Endothelial cell of umbilical vein (primary cell): Measurements from ENCODE around the gene SCNN1B. TPM values are rescaled to one million over a fixed set of nuclear protein-coding genes. Genes with fewer than 3 reads are reported as not detected.

Experiments
- BruUV-seq: library from RNA; stranded (reverse); fragments of 400-500 nt; replicated peaks from 2 replicates; lab custom pipeline; 2021; lab: Mats Ljungman, UMichigan
- CTCF ChIA-PET: fragments of 300-600, 350-600 bp; sonication (Branson Sonifier 250); formaldehyde crosslinking; loops from one replicate; lab custom pipeline; 2021; ENCODE audit warnings: antibody characterized with exemption, inconsistent platforms; lab: Charles Lee
- POLR2A ChIA-PET: fragments of 300-600, 350-600 bp; sonication (Branson Sonifier 250); formaldehyde crosslinking; loops from one replicate; lab custom pipeline; 2021; ENCODE audit warnings: antibody characterized with exemption, inconsistent platforms; lab: Charles Lee
- DNase-seq: peaks from one replicate; pipeline ENCODE4 v3.0.0-alpha.2; 2011; ENCODE audit warnings: low read depth, low spot score
- FAIRE-seq: peaks from 2 replicates; lab custom pipeline; 2011; peaks lifted over from hg19 to GRCh38; lab: Jason Lieb, UNC
- H2AFZ ChIP-seq: 2 replicates; pipeline ENCODE4 v1.6.0; 2012; ENCODE audit warnings: low read depth, low read length, control low read depth, inconsistent platforms
- H3K27ac ChIP-seq: 2 replicates; pipeline ENCODE4 v1.5.1; 2011; ENCODE audit warnings: low read depth, mild to moderate bottlenecking, control low read depth, low read length, moderate library complexity; ENCODE audit not compliant: insufficient read depth
- H3K27me3 ChIP-seq, 2 experiments: 2 replicates each; pipeline versions ENCODE4 v1.6.0 to v1.6.1; 2011; ENCODE audit warnings: low read length in 2 of 2, mixed read lengths in 1 of 2; ENCODE audit not compliant: control insufficient read depth in 2 of 2, insufficient read depth in 2 of 2
- H3K36me3 ChIP-seq, 2 experiments: 2 replicates in 1 of 2; 3 replicates in 1 of 2; pipeline ENCODE4 v1.5.1; 2011; ENCODE audit warnings: low read length in 2 of 2, mild to moderate bottlenecking in 1 of 2, moderate library complexity in 1 of 2; ENCODE audit not compliant: control insufficient read depth in 2 of 2, insufficient read depth in 2 of 2; ENCODE audit errors: extremely low read depth in 1 of 2
- H3K4me1 ChIP-seq: 3 replicates; pipeline ENCODE4 v1.5.1; 2011; ENCODE audit warnings: mild to moderate bottlenecking, low read length; ENCODE audit not compliant: control insufficient read depth, insufficient read depth; ENCODE audit errors: extremely low read depth
- H3K4me2 ChIP-seq: 2 replicates; pipeline ENCODE4 v1.6.1; 2011; ENCODE audit warnings: low read length, control low read depth, mixed read lengths; ENCODE audit not compliant: insufficient read depth
- H3K4me3 ChIP-seq, 3 experiments: fragments of 200-600 bp in 1 of 3; sonication (generic), shearing (Covaris generic) in 1 of 3; replicated peaks in 1 of 3; 2 replicates each; pipeline ENCODE4 v1.5.1; 2011 to 2016; ENCODE audit warnings: control low read depth in 3 of 3, low read length in 3 of 3, mild to moderate bottlenecking in 2 of 3, inconsistent platforms in 1 of 3, low read depth in 1 of 3, moderate library complexity in 1 of 3; ENCODE audit not compliant: insufficient read depth in 1 of 3
- H3K79me2 ChIP-seq: 2 replicates; pipeline ENCODE4 v1.6.0; 2012; ENCODE audit warnings: low read length, inconsistent platforms; ENCODE audit not compliant: control insufficient read depth, insufficient read depth
- H3K9ac ChIP-seq: replicated peaks from 2 replicates; pipeline ENCODE3; 2011; ENCODE audit warnings: low read length, control low read depth; ENCODE audit not compliant: insufficient read depth; ENCODE audit errors: extremely low read depth
- H3K9me1 ChIP-seq: replicated peaks from 3 replicates; pipeline ENCODE4 v1.6.0; 2011; ENCODE audit warnings: mild to moderate bottlenecking, low read length; ENCODE audit not compliant: control insufficient read depth, insufficient read depth; ENCODE audit errors: extremely low read depth
- H3K9me3 ChIP-seq: replicated peaks from 2 replicates; pipeline ENCODE4 v1.5.1; 2012; ENCODE audit warnings: low read length, inconsistent platforms; ENCODE audit not compliant: control insufficient read depth, insufficient read depth
- H4K20me1 ChIP-seq: replicated peaks from 2 replicates; pipeline ENCODE3; 2011; ENCODE audit warnings: mild to moderate bottlenecking, low read length; ENCODE audit not compliant: control insufficient read depth, insufficient read depth; ENCODE audit errors: extremely low read depth
- EZH2 ChIP-seq: IDR thresholded peaks from 2 replicates; pipeline ENCODE4 v1.6.1; 2012; ENCODE audit warnings: borderline replicate concordance, low read depth, mild to moderate bottlenecking, moderate library complexity, low read length, inconsistent platforms; ENCODE audit not compliant: severe bottlenecking
- FOS ChIP-seq: IDR thresholded peaks from 2 replicates; pipeline ENCODE4 v1.6.1; 2011; ENCODE audit warnings: mild to moderate bottlenecking, low read length, moderate library complexity, borderline replicate concordance; ENCODE audit not compliant: insufficient read depth
- GATA2 ChIP-seq: IDR thresholded peaks from 2 replicates; pipeline ENCODE4 v1.7.0; 2011; ENCODE audit warnings: low read depth, mild to moderate bottlenecking, moderate library complexity, mixed read lengths, low read length; ENCODE audit not compliant: insufficient read length, insufficient read depth
- JUN ChIP-seq: IDR thresholded peaks from 2 replicates; pipeline ENCODE4 v1.6.1; 2011; ENCODE audit warnings: borderline replicate concordance, low read depth; ENCODE audit not compliant: insufficient read length, insufficient read depth
- MYC ChIP-seq: IDR thresholded peaks from one replicate; pipeline ENCODE4 v1.6.1; 2011; ENCODE audit warnings: mild to moderate bottlenecking, low read depth, low read length
- POLR2A ChIP-seq: IDR thresholded peaks from 2 replicates; pipeline ENCODE4 v1.6.1; 2012; ENCODE audit warnings: low read depth, mild to moderate bottlenecking, control low read depth, low read length
- POLR2AphosphoS5 ChIP-seq: IDR thresholded peaks from 2 replicates; pipeline ENCODE4 v1.6.1; 2012; ENCODE audit warnings: low read depth, mild to moderate bottlenecking, control low read depth, low read length, moderate library complexity; ENCODE audit not compliant: insufficient read depth
- dilution Hi-C: fragments of 300-500 bp; cut with MboI; formaldehyde crosslinking; loops from one replicate; pipeline ENCODE4 v1.15.0; 2019; ENCODE audit warnings: low sequenced_read_pairs; ENCODE audit not compliant: extremely low pct_ligation_motif_present
- intact Hi-C: fragments of 100-400 bp; cut with micrococcal nuclease; formaldehyde crosslinking; loops from one replicate; pipeline ENCODE4 v1.10.0; 2022
- polyA plus RNA-seq, 4 experiments: library from polyadenylated mRNA; depleted of rRNA in 3 of 4; stranded (reverse) in 3 of 4; unstranded in 1 of 4; fragments of >200 nt; gene quantifications; 2 replicates each; pipeline versions ENCODE4 v1.2.1 to v1.2.3, GENCODE V29; 2011 to 2012; ENCODE audit warnings: missing spikeins in 1 of 4
- total RNA-seq: library from RNA; stranded (reverse); gene quantifications from 2 replicates; pipeline ENCODE4 v1.2.3, GENCODE V29; 2021
- TF ChIP-seq, protein P1 (sequence below), 2 donors: IDR thresholded peaks; 1 replicate in 1 of 2; 2 replicates in 1 of 2; pipeline ENCODE4 v1.5.1; 2011; ENCODE audit warnings: low read length in 2 of 2, mild to moderate bottlenecking in 2 of 2, moderate library complexity in 2 of 2, control low read depth in 1 of 2, inconsistent platforms in 1 of 2, low read depth in 1 of 2; ENCODE audit not compliant: insufficient read depth in 1 of 2; ENCODE audit errors: extremely low read depth in 1 of 2
- TF ChIP-seq, protein P2 (sequence below): IDR thresholded peaks from 2 replicates; pipeline ENCODE4 v1.6.1; 2011; ENCODE audit not compliant: insufficient read depth, insufficient read length

The SCNN1B gene
- total and polyA plus RNA-seq, 2 donors (not counting 3 experiments of a cell fraction or from before 2014, with no cell fraction given) = not detected

DNA sequence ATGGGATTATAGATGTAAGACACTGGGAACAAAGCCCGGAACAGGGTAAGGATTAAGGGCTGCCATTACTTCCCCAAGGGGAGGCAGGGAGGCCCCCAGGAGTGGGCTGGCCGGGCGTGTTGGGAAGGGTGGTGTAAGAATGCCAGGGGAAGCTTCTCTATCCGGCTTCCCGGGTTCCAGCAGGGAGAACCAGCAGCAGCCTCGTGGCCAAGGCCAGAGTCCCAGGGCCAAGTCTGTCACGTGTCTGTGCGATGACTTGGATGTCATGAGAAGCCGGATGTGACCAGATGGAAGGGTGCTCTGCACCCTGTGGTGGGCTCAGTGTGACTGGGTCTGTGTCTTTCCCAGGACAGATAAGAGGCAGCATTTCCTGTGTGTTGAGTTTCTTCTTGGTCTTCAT lies 52.1 kb downstream of the SCNN1B start:
- Histone ChIP-seq H3K9me1 (no peaks in the 10 kb centered on the region), H3K36me3 (no peaks in the 10 kb centered on the region), H3K4me1 (no peaks in the 10 kb centered on the region), H3K27me3 (no peaks in the 10 kb centered on the region), H3K27ac (no peak overlapping the region), H3K9me3 (no peaks in the 10 kb centered on the region), H3K4me2 (no peak overlapping the region), H3K9ac (no peak overlapping the region), H3K79me2 (no peaks in the 10 kb centered on the region), H3K4me3 (no peak overlapping the region), H4K20me1 (no peaks in the 10 kb centered on the region), H2AFZ (no peak overlapping the region)
- dilution Hi-C loops = no loop called here
- no peak for DNase-seq
- FAIRE-seq = no peak
- no TSS peak for BruUV-seq
- intact Hi-C loops = no loop called here
- no peak for TF ChIP-seq POLR2AphosphoS5
- TF ChIP-seq, protein P1, sequence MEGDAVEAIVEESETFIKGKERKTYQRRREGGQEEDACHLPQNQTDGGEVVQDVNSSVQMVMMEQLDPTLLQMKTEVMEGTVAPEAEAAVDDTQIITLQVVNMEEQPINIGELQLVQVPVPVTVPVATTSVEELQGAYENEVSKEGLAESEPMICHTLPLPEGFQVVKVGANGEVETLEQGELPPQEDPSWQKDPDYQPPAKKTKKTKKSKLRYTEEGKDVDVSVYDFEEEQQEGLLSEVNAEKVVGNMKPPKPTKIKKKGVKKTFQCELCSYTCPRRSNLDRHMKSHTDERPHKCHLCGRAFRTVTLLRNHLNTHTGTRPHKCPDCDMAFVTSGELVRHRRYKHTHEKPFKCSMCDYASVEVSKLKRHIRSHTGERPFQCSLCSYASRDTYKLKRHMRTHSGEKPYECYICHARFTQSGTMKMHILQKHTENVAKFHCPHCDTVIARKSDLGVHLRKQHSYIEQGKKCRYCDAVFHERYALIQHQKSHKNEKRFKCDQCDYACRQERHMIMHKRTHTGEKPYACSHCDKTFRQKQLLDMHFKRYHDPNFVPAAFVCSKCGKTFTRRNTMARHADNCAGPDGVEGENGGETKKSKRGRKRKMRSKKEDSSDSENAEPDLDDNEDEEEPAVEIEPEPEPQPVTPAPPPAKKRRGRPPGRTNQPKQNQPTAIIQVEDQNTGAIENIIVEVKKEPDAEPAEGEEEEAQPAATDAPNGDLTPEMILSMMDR (IDR thresholded peaks at IDR 0.05; ENCODE audit: extremely low read depth in 1 of 2, insufficient read depth in 1 of 2, low read depth in 1 of 2, low read length in 2 of 2) = no peak
- no peak for TF ChIP-seq MYC
- TF ChIP-seq POLR2A = no peak
- TF ChIP-seq EZH2 = no peak
- no peak for TF ChIP-seq GATA2
- TF ChIP-seq JUN = no peak
- TF ChIP-seq, protein P2, sequence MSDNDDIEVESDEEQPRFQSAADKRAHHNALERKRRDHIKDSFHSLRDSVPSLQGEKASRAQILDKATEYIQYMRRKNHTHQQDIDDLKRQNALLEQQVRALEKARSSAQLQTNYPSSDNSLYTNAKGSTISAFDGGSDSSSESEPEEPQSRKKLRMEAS = no peak
- TF ChIP-seq FOS = no peak
- POLR2A ChIA-PET = no interaction called here
- CTCF ChIA-PET = no interaction called here
